ENCODE data around the gene PACSIN2.

DNA sequence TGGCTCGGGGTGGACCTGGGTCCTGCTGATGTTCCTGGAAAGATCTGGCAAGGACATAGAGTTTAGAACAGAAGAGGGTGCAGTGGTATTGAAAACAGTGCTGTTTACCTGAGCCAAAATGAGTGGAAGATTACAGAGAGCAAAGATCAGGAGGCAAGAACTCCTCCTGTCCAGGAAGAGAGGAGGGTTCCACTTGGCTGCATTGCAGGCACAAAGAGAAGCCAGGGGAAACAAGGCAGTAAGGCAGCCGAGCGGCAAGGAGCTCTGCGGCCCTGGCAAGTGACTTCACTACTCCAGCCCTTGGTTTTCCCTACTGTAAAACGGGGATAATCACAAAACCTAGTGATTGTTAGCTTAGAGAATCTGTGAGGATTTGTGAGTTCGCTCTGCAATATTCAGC lies 3.7 kb upstream of the PACSIN2 start:
- TF ChIP-seq, protein P1, sequence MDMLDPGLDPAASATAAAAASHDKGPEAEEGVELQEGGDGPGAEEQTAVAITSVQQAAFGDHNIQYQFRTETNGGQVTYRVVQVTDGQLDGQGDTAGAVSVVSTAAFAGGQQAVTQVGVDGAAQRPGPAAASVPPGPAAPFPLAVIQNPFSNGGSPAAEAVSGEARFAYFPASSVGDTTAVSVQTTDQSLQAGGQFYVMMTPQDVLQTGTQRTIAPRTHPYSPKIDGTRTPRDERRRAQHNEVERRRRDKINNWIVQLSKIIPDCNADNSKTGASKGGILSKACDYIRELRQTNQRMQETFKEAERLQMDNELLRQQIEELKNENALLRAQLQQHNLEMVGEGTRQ (CRISPR knock-in tag; IDR thresholded peaks at IDR 0.05), result no peak
- TF ChIP-seq, protein P2, sequence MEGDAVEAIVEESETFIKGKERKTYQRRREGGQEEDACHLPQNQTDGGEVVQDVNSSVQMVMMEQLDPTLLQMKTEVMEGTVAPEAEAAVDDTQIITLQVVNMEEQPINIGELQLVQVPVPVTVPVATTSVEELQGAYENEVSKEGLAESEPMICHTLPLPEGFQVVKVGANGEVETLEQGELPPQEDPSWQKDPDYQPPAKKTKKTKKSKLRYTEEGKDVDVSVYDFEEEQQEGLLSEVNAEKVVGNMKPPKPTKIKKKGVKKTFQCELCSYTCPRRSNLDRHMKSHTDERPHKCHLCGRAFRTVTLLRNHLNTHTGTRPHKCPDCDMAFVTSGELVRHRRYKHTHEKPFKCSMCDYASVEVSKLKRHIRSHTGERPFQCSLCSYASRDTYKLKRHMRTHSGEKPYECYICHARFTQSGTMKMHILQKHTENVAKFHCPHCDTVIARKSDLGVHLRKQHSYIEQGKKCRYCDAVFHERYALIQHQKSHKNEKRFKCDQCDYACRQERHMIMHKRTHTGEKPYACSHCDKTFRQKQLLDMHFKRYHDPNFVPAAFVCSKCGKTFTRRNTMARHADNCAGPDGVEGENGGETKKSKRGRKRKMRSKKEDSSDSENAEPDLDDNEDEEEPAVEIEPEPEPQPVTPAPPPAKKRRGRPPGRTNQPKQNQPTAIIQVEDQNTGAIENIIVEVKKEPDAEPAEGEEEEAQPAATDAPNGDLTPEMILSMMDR (IDR thresholded peaks at IDR 0.05), result no peak
- TF ChIP-seq, protein P3, sequence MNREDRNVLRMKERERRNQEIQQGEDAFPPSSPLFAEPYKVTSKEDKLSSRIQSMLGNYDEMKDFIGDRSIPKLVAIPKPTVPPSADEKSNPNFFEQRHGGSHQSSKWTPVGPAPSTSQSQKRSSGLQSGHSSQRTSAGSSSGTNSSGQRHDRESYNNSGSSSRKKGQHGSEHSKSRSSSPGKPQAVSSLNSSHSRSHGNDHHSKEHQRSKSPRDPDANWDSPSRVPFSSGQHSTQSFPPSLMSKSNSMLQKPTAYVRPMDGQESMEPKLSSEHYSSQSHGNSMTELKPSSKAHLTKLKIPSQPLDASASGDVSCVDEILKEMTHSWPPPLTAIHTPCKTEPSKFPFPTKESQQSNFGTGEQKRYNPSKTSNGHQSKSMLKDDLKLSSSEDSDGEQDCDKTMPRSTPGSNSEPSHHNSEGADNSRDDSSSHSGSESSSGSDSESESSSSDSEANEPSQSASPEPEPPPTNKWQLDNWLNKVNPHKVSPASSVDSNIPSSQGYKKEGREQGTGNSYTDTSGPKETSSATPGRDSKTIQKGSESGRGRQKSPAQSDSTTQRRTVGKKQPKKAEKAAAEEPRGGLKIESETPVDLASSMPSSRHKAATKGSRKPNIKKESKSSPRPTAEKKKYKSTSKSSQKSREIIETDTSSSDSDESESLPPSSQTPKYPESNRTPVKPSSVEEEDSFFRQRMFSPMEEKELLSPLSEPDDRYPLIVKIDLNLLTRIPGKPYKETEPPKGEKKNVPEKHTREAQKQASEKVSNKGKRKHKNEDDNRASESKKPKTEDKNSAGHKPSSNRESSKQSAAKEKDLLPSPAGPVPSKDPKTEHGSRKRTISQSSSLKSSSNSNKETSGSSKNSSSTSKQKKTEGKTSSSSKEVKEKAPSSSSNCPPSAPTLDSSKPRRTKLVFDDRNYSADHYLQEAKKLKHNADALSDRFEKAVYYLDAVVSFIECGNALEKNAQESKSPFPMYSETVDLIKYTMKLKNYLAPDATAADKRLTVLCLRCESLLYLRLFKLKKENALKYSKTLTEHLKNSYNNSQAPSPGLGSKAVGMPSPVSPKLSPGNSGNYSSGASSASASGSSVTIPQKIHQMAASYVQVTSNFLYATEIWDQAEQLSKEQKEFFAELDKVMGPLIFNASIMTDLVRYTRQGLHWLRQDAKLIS (CRISPR knock-in tag; IDR thresholded peaks at IDR 0.05; ENCODE audit: borderline replicate concordance), result no peak
- no peak for TF ChIP-seq CREB1 (CRISPR knock-in tag; IDR thresholded peaks at IDR 0.05)
- no peak for TF ChIP-seq TCF7 (CRISPR knock-in tag; IDR thresholded peaks at IDR 0.05; ENCODE audit: low read depth)
- TF ChIP-seq, protein P4, sequence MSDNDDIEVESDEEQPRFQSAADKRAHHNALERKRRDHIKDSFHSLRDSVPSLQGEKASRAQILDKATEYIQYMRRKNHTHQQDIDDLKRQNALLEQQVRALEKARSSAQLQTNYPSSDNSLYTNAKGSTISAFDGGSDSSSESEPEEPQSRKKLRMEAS (CRISPR knock-in tag; IDR thresholded peaks at IDR 0.05), result no peak
- TF ChIP-seq, protein P5, sequence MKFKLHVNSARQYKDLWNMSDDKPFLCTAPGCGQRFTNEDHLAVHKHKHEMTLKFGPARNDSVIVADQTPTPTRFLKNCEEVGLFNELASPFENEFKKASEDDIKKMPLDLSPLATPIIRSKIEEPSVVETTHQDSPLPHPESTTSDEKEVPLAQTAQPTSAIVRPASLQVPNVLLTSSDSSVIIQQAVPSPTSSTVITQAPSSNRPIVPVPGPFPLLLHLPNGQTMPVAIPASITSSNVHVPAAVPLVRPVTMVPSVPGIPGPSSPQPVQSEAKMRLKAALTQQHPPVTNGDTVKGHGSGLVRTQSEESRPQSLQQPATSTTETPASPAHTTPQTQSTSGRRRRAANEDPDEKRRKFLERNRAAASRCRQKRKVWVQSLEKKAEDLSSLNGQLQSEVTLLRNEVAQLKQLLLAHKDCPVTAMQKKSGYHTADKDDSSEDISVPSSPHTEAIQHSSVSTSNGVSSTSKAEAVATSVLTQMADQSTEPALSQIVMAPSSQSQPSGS (CRISPR knock-in tag; IDR thresholded peaks at IDR 0.05; ENCODE audit: borderline replicate concordance, low read depth), result no peak
- TF ChIP-seq SP1 (CRISPR knock-in tag; conservative IDR thresholded peaks at IDR 0.05), result no peak
